HG02885 (cell line): Measurements from ENCODE around the gene LMX1B.
"Not testable (repeated sequence)": the region's sequence is repeated elsewhere in the genome, so short reads cannot be mapped to it uniquely, and the experiment has no call there.

Source experiments
- ATAC-seq: cut with Tn5 transposase; IDR thresholded peaks from one replicate; pipeline ENCODE4 v1.9.1; 2021; ENCODE audit warnings: mild to moderate bottlenecking; ENCODE audit not compliant: unreplicated experiment, poor library complexity

The LMX1B gene

DNA sequence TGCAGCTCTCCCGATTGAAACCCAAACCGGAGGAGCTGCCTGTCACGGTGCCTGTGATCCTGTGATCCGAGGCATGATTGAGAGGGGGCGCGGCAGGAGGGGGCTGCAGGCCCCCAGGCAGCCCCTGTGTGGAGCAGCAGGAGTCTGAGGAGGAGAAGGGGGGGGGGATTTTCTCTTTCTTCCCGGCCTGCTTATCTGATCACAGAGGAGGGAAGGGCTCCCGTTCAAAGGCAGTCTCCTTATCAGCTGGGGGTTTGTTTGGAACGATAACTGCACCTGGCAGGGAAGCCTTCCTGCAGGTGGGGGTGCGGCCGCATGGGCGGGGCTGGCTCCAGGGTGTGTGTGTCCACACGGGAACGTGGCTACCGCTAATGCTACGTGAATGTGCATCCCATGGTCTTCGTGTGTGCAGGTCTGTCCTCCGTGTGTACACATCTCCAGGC is 38.4 kb downstream of the LMX1B start:
- no peak for ATAC-seq

DNA sequence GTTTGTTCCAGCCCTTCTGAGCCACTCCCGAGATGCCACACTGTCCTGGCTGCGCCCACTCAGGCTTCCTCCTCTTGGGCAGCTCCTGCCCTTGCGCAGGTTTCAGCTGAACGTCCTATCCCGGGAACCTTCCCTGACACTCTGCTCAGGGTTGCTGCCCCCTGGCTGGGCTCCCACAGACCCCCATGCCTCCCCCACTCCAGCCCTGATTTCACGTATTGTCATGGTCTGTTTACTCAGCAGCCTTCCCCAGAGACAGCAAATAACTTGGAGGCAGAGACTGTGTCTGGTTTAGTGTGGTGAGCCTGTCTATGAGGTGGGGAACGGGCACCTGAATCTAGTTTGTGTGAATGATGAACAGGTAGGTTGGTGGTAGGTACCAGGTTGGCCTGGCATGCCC is 40.4 kb downstream of the LMX1B start:
- ATAC-seq: no peak

DNA sequence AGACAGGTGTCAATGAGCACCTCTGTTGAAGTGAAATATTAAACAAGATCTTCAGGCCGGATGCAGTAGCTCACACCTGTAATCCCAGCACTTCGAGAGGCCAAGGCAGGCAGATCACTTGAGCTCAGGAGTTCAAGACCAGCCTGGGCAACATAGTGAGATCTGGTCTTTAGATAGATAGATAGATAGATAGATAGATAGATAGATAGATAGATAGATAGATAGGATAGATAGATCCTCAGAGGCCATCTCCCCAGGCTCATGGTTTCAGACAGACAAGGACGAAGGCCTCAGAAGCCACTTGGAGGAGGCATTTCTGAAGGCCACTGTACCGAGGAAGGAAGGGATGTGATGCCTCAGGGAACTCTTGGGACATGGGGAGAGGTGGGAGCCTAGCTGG is 42.5 kb downstream of the LMX1B start:
- not testable (repeated sequence) for ATAC-seq

DNA sequence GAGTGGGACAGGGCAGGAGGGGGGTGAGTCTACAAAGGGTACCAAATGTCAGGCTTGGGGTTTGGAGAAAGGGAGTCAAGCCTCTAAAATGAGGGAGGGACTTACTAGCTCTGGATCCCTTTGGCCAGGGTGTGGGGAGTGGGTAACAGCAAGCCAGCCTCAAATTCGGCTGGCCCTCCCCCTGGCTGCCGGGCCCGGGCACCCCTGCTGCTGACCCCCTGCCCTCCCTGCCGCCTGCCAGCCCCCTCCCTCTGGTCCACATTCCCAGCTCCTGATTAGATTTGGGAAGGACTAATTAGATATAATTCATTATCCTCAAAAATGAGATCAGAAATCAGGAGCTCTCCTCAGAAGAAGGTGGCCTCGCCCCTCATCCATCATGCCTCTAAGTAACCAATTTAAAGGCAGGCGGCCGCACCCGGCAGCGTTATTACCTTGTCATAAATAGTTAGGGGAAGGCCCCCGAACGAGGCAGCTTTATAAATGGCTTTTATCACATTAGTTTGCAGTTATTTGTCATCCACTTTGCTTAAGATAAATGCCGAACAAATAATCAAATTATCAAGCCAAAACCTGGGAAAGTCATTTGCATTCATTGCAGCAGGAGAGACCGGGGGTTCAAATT is 44.6 kb downstream of the LMX1B start:
- no peak for ATAC-seq

DNA sequence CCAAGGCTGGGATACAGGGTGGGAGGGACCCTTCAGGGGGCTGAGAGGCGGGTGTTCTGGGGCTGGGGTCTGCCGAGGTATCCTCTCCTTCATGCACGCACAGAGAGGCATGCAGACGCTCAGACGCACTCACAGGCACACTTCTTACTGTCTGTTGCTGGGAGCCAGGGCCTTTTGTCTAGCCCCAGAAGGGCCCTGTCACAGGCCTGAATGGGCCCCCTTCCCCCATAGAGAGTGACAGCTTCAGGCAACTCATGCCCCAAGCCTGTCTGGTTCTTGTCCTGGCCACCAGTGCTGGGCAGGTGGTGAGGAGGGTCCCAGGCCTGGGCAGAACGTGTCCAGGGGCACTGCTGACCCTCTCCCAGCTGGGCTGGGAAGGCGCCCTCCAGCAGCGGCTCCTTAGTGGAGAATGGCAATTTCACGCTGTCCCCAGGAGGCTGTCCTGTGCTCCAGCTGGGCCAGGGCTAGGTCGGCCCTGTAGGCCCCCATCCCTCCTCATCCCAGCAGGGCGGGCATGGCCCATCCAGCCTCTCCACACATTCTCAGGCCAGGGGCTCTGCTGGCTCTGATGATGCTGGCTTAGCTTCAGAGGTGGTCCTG is 45.3 kb downstream of the LMX1B start:
- no peak for ATAC-seq

DNA sequence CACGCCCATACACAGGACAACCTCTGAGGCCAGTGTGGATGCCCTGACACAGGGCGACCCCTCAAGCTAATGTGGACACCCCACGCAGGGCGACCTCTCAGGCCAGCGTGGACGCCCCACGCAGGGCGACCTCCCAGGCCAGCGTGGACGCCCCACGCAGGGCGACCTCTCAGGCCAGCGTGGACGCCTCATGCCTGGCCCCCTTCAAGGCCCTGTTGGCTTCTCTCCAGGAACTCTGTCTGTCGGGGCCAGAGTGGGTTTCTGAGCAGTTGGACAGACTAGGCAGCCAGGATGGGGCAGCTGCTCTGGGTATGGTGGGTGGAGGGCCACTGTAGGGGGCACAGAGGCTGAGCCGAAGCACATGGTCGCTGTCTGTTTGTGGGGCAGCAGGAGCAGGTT is 47.4 kb downstream of the LMX1B start:
- no peak for ATAC-seq

DNA sequence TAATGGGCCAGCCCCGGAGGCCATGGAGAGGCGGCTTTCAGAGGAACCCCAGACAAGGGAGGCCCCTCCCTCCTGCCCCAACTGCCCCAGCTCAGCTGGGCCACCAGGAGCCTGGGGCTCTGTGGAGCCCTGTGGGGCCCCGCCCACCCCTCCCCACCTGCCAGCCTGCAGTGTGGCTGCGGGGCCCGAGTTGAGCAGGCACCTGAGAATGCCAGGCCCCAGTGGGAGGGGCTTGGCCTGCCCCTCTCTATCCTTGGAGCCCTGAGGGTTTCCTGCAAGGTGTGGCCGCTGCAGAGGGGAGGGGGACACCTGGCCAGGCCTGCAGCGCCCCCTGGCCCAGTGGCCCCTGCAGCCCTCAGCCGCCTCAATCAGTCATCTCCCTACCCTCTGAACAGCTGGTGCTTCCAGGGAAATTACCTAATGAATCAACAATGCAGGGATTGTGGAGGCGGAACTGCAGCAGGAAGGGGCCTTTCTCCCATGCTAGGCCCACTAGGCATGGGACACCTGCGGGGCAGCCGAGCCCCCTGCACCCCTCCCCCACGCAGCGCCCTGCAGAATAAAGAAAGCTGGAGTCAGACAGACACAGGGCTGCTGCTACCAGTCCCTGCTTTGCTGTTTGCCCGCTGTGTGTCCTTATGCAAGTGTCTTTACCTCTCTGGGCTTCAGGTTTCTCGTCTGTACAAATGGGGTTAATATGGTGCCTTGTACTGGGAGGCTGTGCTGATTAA is 48.0 kb downstream of the LMX1B start:
- ATAC-seq: no peak

DNA sequence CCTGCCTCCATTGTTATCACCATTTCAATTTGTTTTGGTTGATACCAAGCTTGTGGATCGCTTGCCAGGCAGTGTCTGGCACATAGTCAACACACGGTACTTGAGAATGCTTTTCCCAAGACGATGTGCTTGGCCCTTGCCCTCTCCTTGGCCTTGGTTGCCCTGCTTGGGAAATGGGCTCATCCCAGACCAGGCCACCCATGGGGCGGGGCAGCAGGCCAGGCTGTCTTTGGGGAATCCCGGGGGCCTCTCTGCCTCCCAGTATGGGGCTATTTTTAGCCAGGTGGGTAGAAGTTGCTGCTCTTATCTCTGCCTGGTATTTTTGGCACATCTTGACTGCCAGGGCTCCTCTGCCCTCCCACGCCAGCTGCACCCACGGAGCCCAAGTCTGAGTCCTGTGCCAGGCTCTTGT is 49.9 kb downstream of the LMX1B start:
- no peak for ATAC-seq

DNA sequence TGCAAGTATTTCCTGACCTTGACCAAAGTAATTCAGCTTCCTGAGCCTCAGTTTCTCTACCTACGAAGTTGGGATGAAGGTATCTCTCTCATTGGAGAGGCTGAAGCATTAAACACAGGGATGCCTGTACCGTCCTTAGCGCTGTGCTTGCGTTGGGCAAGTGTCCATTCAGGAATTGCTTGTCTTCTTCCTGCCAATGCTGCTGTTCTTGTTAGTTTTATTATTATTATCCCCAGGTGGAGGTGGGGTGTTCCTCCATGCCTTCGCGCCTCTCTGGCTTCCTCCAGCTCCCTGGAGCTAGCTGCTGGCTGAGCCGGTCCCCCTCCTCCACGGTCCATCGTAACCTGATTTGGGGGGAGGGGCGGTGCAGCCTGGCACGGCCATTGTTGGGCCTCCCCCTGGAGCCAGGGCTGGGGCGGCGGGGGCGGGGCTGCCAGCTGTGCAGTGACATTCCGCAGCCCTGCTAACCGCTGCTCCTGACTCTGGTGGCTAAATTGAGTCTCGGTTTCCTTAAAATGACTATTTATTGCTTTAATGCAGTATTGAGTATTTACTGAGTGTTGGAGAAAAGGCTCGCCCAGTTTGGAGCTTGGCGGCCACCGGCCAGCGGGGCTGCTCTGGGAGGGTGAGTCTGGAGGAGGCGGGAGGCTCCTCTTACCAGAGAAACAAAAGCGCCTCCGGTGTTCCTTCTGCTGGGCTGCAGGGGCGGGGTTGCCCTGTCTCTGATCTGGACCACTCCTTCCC is 51.3 kb downstream of the LMX1B start:
- no peak for ATAC-seq

DNA sequence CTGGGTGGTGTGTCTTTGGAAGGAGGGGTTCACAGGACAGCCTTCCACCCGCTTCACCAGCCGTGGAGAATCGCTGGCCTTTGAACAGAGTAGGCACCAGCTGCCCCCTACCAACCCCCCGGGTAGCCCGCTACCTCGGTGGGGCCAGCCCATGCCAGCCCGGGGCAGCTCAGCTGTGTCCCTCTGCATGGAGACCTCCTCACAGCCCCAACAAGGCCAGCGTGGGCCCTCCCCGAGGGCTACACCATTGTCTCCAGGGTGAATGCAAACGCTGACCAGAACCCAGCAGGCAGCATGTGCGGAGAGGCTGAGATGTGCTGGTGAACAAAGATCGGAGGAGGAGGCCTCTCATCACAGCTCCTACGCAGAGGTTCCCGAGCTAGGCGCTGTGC is 51.9 kb downstream of the LMX1B start:
- ATAC-seq: no peak

DNA sequence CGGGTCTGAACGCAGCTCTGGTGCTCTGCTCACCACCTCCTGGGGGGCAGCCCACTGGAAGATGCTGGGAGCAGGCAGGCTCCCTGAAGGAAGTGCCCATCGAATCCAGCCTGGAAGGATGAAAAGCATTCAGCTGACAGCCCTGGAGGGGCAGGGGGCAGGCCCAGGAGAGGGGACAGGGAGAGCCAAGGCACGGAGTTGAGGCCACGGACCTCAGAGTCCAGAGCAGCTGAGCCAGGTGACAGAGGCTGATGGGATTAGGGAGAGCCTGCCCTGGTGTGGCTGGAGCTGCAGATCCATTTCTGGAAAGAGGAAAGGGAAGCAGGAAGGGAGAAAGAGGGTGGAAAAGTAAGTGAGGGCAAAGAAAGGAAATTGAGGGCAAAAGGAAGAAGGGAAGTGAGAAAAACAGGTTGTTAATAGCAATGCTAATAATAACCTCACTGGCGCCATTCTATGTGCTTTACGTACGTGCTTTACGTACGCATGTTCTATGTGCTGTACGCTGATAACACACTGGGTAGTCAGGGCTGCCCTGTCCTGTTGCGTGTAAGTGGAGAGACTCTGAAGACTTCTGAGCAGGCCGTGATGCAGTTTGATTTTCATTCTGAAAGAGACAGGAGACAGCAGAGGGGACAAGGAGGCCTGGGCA is 52.6 kb downstream of the LMX1B start:
- peak; percentile 66 for ATAC-seq

DNA sequence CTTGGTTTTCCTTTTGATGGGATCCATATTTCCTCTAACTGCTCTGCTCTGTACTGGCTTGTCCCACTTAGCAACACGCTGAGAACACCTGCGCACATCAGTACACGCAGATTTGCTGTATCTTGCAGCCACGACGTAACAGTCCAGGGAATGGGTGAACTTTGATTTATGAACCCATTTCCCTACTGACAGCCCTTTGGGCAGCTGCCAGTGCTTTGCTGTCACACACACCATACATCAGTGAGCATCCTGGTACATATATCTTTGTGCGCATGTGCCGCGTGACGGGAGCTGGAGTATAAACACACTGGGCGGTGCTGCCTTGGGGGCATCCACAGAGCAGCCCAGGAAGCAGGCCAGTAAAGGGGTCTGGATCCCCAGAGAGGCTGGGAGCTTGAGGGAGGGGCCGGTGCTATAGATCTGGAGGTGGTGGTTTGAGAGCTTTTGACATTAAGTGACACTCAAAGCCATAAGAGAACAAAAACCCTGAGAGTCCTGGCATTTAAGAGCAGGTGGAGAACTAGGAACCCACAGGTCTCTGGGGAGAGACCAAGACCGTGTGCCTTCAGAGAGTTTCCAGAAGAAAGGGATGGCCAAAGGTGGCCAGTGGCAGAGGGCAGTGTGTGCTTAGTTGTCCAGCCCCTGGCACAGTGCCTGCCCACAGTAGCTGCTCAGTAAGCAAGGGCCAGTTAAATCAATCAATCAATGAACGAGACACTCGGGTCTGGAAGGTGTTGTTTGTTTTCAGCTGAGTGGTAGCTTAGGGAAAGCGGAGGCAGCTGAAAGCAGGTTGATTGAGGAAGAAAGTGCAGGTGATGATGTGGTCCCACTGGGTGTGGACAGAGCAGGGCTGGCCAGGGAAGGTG is 53.7 kb downstream of the LMX1B start:
- ATAC-seq: no peak

DNA sequence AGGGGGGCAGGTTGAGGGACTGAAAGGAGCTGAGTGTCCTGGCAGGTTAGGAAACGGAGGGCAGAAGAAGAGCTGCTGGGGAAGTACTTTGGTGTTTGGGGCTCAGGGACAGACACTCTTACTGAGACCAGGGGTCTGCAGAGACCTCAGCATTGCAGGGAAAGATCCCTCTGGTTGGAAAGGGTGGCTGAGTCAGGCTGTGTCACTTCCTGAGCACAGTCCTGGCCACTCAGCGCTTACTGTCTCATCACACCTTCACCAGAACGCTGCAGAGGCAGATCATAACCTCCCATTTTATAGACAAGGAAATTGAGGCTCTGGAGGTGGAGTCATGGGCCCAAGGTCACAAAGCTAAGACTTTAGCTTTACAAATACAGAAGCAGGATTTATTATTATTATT is 54.3 kb downstream of the LMX1B start:
- ATAC-seq: no peak

DNA sequence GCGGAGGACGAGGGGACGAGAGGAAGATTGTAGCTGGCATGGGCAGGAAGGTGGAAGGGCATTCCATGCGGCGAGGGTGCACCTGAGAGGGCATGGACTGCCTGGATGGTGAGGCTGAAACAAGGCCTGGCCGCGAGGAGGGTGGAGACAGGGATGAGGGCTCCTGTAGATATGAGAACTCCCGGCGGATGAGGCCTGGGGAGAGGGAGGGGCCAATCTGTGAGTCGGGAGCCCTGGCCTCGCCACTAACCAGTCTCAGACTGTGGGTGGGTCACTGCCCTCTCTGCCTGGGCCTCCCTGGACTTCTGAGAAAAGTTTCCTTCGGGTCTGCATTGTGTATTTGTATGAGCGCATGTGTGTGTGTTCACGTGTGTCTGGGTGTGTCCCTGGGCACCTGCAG is 55.4 kb downstream of the LMX1B start:
- no peak for ATAC-seq

DNA sequence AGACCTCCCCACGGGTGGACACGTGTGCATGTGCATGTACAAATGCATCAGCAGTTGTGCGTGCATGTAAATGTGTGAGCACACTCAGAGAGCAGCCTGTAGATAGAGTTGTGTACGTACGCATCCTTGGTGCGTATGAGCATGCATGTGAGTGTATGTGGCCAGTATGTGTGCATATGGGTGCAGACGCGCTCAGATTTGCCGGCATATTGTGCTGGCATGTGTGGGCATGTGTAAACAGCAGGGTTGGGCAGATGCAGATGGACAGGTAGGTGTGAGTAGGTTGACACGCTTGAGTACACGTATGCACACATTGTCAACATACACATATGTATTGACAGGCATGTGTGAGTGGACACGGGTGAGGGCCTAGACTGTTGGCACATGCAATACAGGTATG is 56.5 kb downstream of the LMX1B start:
- ATAC-seq: no peak

DNA sequence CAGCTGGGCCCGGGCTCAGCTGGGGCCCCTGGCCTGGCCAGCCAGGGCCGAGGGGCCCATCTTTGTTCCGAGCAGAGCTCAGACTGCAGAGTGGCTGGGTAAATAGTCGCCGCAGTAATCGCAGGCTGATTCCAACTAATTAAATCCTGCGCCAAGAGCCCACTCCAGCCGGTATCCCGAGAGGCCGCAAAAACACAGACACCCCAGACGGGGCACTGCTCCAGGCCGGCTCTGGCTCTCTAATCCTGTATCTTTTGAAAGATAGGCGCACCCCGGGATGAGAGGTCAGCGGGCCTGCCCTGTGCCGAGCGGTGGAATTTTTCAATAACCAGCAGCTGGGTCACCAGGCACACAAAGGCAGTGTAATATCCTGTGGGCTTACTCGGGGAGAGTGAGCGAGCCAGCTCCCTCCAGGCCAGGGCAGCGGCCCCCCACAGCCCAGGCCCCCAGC is 57.7 kb downstream of the LMX1B start:
- no peak for ATAC-seq

DNA sequence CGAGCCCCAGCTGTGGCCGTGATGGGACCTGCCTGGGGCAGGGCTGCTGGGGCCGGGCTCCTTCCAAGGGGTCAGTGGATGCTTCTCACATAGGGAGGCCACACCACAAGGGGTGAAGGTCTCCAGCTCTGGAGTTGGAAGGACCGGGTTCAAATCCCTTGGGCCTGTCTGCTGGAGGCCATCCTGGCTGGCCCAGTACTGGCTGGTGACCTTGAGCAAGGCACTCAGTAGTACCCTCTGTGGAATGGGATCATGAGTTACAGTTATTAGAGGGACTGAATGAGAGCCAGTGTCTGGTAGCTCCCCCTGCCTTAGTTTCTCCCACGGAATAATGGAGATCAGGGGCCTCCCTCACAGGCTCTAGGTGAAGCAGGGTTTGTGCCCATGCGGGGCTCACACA is 58.3 kb downstream of the LMX1B start:
- ATAC-seq: no peak

DNA sequence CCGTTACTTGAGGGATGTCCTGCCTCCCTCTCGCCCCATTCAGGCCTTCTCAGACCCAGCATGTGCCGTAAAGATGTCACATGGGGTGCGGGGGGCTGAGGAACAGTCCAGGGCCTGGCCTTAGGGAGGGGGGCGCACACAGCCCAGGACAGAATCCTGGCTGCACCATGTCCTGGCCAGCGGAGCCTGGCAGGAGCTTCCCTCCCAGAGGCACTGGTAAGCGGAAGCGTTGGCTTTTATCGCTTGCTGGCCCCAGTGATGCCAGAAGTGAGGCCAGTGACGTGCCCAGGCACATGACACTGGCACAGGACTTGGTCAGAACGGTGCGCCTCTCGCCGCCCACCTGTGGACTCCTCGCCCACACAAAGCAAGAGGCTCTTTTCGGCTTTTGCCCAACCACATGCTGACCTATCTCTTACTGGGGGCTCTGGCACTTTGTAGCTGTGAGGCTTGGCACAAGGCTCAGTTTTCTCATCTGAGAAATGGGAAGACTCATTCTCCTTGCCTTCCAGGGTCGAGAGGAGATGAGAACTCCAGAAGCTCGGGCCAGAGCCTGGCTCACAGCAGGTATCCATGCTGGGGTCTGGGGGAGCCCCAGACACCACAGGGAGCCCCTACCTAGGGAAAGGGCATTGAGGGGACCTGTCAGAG is 59.0 kb downstream of the LMX1B start:
- ATAC-seq: no peak

DNA sequence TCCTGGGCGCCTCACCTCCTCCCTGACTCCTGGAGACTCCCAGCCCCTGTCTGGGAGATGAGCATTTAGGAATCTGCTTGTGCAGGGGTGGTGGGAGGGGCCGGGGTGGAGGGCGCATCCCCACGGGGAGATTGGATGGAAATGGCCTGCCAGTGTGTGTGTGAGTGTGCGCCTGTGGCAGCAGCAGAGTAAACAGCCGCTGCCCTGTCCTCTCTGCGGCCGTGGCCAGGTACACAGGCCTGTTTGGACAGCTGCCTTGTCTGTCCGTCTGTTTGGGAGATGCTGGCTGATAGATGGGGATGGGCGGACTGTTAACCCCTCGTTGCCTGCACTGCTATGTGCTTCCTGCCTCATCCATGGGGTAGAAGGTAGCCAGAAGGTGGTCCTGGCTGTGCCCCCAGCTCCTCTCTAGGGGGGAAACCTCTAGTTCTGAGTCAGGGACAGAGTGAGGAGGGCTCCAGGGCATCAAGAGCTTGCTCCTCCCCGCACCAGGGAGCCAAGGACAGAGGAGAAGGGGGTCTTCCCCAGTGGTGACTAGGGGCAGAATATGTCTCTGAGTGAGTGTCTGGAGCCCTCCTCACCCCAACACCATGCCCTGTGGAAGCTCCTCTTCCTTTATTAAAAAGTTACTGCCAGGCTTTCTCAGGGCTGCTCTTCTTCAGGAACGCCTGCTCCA is 60.1 kb downstream of the LMX1B start:
- ATAC-seq: no peak
